SKM-1 treated with dmso at 0.1 percent for 144 hours (cell line): ENCODE data around the gene RAI1.
A peak's percentile ranks its signal among the peaks of the same experiment; 100 is the strongest.
"Not testable (repeated sequence)": the region's sequence is repeated elsewhere in the genome, so short reads cannot be mapped to it uniquely, and the experiment has no call there.

Source experiments
- DNase-seq: peaks from one replicate; lab custom pipeline; 2025; ENCODE audit not compliant: unreplicated experiment; lab: John Stamatoyannopoulos, UW

Gene RAI1, protein sequence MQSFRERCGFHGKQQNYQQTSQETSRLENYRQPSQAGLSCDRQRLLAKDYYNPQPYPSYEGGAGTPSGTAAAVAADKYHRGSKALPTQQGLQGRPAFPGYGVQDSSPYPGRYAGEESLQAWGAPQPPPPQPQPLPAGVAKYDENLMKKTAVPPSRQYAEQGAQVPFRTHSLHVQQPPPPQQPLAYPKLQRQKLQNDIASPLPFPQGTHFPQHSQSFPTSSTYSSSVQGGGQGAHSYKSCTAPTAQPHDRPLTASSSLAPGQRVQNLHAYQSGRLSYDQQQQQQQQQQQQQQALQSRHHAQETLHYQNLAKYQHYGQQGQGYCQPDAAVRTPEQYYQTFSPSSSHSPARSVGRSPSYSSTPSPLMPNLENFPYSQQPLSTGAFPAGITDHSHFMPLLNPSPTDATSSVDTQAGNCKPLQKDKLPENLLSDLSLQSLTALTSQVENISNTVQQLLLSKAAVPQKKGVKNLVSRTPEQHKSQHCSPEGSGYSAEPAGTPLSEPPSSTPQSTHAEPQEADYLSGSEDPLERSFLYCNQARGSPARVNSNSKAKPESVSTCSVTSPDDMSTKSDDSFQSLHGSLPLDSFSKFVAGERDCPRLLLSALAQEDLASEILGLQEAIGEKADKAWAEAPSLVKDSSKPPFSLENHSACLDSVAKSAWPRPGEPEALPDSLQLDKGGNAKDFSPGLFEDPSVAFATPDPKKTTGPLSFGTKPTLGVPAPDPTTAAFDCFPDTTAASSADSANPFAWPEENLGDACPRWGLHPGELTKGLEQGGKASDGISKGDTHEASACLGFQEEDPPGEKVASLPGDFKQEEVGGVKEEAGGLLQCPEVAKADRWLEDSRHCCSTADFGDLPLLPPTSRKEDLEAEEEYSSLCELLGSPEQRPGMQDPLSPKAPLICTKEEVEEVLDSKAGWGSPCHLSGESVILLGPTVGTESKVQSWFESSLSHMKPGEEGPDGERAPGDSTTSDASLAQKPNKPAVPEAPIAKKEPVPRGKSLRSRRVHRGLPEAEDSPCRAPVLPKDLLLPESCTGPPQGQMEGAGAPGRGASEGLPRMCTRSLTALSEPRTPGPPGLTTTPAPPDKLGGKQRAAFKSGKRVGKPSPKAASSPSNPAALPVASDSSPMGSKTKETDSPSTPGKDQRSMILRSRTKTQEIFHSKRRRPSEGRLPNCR (N-terminal part only)

DNA sequence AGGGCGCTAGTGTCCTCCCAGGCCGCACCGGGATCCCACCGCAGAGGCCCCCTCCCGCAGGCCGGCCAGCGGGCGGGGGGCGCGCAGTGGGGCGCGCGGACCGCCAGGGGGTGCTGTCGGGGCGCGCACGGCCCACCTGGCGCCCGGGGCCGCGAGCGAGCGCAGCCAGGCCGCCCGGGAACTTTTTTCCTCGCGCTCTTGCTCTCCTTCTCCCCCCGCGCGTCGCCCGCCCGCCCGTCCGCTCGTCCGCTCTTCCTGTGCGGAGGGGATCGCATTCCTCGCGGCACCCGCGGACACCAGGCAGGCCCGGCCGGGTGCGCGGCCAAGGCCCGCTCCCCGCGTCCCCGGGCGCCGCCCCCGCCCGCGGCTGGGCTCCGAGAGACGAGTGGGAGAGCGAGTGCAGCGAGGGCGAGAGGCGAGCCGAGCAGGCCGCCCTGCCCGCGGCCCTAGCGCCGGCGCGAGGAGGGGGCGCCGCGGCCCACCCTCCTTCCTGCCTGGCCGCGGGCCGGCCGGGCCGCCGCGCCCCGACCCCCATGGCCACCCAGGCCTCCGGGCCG lies at the start of gene RAI1:
RAI1 (plus strand) TSS at position 272 of the 557 bp plus-strand sequence. CDS start 111,491 bp downstream, outside the sequence.
- peak; percentile 62 for DNase-seq

DNA sequence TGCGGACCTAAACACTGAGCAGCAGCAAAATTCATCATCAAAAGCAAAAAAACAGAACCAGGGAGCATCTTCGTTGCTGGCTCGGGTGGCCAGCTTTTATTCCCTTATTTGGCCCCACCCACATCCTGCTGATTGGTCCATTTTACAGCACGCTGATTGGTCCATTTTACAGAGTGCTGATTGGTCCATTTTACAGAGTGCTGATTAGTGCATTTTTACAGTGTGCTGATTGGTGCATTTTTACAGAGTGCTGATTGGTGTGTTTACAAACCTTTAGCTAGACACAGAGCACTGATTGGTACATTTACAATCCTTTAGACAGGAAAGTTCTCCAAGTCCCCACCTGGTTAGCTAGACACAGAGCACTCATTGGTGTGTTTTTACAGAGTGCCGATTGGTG lies 48.6 kb upstream of the RAI1 start:
- DNase-seq, result not testable (repeated sequence)

DNA sequence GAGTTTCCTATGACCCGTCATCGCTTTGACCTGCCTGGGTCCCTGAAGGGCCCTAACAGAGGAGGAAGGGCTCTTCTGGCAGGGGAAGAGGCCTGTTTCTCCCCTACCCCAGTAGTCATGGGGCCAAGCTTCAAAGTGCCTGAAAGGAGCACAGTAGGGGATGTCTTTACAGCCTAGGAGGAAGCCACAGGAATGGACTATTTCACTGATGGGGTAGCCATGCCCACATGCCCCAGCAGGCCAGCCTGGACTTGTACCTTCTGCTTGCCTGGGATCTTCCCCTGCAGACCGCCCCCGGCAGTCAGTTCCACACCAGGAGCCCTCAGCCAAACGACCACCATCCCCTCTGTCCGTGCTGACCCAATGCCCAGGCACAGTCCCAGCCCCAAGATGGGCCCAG lies 47.9 kb upstream of the RAI1 start:
- no peak for DNase-seq

DNA sequence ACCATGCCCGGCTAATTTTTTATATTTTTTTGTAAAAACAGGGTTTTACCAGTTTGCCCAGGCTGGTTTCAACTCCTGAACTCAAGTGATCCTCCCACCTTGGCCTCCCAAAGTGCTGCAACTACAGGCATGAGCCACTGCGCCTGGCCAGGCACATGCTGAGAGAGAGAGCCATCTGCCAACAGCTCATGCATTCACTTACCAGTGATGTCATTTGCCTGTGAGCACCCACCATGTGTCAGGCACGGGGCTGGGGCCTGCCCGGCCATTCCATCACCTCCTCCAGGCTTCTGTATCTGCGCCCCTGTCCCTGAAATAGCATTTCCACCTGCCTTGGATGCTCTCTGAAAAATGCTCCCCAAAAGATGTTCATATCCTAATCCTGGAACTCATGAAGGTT lies 46.1 kb upstream of the RAI1 start:
- no peak for DNase-seq

DNA sequence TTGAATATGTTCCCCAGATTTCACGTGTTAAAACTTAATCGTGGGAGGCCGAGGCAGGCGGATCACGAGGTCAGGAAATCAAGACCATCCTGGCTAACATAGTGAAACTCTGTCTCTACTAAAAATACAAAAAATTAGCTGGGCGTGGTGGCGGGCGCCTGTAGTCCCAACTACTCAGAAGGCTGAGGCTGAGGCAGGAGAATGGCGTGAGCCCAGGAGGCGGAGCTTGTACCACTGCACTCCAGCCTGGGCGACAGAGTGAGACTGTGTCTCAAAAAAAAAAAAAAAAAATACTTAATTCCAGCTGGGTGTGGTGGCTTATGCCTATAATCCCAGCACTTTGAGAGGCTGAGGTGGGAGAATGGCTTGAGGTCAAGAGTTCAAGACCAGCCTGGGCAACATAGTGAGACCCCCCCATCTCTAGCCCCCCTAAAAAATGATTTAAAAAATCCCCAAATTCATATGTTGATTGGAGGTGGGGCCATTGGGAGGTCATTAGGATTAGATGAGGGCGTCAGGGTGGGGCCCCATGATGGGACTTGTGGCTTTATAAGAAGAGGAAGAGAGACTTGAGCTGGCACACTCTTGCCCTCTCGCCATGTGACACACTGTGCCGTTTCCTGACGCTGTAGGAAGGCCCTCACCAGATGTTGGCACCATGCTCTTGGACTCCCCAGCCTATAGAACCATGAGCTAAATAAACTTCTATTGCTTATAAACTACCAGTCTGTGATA lies 45.6 kb upstream of the RAI1 start:
- DNase-seq, result peak; percentile 49

DNA sequence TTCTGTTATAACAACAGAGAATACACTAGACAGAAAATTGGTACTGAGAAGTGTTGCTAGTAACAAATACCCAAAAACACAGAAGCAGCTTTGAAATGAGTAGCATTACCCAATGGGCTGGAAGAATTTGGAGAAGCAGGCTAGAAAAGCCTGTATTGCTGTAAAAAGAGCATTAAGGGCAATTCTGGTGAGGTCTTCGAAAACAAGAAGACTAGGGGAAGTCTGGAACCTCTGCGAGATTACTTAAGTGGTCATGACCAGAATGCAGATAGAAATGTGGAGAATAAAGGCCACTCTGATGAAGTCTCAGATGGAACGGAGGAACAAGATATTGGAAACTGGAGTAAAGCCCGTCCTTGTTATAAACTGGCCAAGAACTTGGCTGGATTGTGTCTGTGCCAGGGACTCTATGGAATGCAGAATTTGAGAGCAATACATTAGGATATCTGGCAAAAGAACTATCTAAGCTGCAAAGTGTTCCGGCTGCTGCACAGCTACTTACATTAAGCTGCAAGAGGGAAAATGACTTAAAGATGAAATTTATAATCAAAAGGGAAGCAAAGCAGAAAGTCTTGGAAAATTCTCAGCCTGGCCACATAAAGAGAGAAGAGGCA lies 44.9 kb upstream of the RAI1 start:
- DNase-seq, result peak; percentile 36

DNA sequence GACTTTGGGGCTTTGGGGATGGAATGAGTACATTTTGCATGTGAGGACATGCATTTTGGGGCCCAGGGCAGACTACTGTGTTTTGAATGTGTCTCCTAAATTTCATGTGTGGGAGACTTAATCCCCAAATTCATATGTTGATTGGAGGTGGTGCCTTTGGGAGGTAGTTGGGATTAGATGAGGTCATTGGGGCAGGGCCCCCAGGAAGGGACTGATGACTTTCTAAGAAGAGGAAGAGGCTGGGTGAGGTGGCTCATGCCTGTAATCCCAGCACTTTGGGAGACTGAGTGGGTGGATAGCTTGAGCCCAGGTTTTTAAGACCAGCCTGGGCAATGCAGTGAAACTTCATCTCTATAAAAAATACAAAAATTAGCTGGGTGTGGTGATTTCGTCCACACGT lies 42.8 kb upstream of the RAI1 start:
- no peak for DNase-seq

DNA sequence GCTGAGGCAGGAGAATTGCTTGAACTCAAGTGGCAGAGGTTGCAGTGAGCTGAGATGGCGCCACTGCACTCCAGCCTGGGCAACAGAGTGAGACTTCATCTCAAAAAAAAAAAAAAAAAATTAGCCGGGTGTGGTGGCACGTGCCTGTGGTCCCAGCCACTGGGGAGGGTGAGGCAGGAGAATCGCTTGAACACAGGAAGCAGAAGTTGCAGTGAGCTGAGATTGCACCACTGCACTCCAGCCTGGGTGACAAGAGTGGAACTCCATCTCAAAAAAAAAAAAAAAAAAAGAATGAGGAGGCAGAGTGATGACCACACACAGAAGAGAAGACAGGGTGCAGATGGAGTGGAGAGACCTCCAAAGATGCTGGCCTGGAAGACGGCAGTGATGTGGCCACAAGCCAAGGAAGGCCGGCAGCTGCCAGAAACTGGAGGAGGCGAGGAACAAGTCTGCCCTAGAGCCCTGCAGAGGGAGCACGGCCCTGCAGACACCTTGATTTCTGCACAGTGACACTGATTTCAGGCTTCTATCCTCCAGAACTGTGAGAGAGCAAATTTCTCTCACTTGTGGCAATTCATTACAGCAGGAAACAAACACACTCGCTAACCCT lies 41.5 kb upstream of the RAI1 start:
- not testable (repeated sequence) for DNase-seq

DNA sequence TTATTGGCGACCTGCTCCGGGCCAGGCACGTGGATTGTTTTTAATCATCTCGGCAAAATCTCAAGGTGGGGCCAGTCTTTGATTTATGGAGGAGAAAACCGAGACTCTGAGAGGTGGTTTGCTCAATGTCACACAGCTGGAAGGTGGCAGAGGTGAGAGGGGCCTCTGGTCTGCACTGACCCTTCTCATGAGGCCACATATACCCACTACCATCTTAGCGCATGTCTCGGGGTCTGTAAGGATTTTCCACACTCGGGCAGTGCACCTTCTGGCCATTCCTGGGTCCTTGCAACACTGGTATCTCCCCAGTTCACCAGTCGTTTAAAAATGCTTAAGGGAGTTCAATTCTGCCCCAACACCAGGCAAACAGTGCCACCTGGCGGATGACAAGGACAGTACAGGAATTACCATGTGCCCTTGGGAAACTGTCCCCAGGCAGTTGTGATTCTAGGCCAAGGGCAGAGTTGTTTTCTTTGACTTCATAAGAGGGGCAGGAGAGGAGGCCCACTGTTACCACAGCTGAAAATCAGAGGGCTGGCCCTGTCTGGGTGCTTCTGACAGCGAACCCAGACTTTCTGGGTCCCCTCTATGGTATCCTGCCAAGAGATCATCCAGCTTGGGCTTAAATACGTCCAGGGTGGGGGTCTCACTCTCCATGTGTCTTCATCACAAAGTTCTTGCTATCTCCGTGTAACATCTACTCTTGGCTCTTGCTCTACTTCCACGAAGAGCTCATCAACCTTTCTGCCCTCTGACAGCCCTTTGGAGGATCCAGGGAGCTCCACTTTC lies 39.4 kb upstream of the RAI1 start:
- peak; percentile 73 for DNase-seq

DNA sequence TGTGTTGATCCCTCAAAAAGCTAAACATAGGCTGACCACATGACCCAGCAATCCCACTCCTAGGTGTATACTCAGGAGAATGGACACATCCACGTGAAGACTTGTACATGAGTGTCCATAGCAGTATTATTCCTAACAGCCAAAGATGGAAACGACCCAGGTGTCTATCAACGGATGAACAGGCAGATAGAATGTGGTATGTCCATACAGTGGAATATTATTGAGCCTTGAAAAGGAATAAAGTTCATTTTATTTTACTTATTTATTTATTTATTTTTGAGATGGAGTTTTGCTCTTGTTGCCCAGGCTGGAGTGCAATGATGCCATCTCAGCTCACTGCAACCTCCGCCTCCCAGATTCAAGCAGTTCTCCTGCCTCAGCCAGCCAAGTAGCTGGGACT lies 36.1 kb upstream of the RAI1 start:
- not testable (repeated sequence) for DNase-seq

DNA sequence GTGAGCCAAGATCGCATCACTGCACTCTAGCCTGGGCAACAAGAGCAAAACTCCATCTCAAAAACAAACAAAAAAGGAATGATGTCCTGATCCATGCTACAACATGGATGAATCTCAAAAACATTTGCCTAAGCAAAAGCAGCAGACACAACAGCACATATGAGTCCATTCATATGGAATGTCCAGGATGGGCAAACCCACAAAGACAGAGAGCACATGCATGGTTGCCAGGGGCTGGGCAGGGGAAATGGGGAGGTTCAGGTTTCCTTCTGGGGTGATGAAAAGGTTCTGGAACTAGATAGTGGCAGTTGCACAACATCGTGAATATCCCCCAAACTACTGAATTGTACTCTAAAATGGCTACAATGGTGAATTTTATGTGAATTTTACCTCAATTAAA lies 35.3 kb upstream of the RAI1 start:
- DNase-seq, result no peak

DNA sequence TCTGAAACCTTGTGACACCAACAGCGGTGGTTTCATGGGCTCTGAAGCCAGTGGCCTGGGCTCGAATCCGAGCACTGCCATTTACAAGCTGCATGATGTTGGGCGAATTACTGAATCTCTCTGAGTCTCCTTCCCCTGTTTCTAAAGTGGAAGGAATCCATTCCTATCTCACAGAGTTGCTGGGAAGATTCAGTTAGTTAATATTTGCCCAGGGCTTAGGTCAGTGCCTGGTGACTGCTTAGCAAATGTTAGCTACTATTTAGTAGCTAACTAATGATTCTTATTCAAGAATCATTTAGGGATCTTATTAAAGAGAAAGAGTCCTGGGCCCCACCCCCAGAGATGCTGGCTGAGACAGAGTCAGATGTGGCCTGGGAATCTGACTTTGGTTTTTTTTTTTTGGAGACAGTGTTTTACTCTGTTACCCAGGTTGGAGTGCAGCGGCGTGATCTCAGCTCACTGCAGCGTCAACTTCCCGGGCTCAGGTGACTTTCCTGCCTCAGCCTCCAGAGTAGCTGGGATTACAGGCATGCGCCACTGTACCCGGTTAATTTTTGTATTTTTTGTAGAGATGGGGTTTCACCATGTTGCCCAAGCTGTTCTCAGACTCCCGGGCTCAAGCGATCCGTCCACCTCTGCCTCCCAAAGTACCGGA lies 33.6 kb upstream of the RAI1 start:
- DNase-seq, result no peak

DNA sequence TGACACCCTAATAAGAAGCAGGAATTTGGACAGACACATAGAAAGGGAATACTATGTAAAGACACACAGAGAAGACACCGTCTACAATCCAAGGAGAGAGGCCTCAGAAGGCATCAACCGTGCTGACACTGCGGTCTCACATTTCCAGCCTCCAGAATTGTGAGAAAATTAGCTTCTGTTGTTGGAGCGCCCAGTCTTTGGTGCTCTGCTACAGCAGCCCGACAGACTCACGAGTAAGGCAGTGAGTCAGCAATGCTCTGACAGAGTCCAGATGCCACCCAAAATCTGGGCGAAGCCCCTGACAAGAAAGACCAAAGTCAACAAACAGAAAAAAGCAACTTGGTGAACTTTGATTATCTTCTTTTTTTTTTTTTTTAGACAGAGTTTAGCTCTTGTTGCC lies 32.5 kb upstream of the RAI1 start:
- no peak for DNase-seq

DNA sequence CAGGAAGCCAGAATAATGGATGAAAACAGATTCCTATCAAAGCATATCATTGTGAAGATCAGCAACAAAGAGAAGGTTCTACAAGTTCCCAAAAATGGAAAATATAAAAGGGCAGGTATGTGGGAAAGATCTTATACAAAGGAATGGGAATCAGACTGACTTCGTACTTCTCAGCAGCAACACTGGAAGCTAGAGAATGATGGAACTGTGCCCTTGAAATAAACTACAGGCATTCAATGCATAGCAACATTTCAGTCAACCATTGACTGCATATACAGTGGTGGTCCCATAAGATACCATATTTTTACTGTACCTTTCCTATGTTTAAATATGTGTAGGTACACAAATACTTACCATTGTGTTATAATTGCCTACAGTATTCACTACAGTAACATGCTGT lies 30.3 kb upstream of the RAI1 start:
- DNase-seq, result no peak

DNA sequence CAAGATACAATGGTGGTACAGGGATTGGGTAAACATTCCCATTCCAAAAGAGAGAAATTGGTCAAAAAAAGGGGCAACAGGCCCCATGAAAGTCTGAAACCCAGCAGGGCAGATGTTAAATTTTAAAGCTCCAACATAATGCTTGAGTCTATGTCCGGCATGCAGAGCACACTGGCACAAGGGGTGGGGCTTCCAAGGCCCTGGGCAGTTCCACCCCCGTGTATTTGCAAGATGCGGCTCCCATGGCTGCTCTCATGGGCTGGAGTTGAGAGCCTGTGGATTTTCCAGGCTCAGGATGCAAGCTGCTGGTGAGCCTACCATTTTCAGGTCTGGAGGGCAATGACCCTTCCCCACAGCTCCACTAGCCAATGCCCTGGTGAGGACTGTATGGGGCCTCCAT lies 27.9 kb upstream of the RAI1 start:
- DNase-seq, result no peak

DNA sequence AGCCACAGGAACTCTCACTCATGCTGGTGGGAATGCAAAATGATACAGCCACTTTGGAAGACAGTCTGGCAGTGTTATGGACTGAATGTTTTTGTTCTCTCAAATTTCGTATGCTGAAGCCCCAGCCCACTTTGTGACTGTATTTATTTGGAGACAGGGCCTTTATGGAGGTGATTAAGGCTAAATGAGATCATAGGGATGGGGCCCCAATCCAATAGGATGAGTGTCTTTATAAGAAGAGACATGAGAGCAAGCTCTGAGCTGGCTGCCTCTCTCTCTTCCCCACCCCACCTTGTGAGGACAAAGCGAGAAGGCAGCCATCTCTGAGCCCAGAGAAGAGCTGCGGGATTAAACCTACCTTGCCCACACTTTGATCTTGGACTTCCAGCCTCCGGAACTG lies 21.9 kb upstream of the RAI1 start:
- DNase-seq, result no peak

DNA sequence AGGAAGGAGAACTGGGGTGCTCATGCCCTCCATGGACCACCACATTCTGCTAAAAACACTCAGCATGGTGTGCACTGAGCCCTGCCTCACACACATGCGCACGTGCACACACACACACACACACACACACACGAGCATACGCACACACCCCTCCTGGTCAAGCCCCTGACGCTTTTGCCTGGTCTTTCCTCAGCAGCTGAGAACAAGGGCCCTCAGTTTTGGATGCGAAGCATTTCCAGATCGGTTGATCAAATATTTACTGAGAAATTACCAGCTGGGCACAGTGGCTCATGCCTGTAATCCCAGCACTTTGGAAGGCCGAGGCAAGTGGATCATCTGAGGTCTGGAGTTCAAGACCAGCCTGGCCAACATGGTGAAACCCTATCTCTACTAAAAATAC lies 20.1 kb upstream of the RAI1 start:
- no peak for DNase-seq

DNA sequence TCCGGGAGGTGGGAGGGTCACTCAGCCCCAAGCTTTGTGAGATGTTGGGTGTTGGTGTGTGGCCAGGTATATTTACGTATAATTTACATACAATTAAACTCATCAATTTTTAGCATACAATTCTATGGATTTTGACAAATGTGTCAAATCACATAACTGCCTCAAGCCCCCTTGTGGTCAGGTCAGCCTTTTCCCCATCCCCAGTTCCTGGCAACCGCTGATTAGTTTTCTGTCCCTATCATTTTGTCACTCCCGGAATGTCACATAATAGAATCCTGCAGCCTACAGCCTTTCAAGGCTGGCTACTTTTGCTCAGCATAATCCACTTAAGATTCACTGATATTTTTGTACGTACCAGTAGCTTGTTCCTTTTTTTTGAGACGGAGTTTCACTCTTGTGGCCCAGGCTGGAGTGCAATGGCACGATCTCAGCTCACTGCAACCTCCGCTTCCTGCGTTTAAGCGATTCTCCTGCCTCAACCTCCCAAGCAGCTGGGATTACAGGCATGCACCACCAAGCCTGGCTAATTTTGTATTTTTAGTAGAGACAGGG lies 19.3 kb upstream of the RAI1 start:
- no peak for DNase-seq
